GM18499 (cell line): ENCODE results near the gene RHEX.

ENCODE experiments used
- ATAC-seq: cut with Tn5 transposase; IDR thresholded peaks from one replicate; pipeline ENCODE4 v1.9.1; 2021; ENCODE audit warnings: moderate number of reproducible peaks; ENCODE audit not compliant: insufficient read depth, unreplicated experiment

RHEX gene

GRCh38 chr1:206145771-206146290 lies 92.9 kb downstream of the RHEX start:
- no peak for ATAC-seq
